Stimulated activated CD4-positive, alpha-beta T cell treated with anti-CD3 and anti-CD28 coated beads, Interleukin-4, amount 100 ng/mL, for 4 hours (primary cell): Measurements from ENCODE around the gene CRACDL.

Experiments
- DNase-seq, 2 experiments: peaks; one replicate each; pipeline ENCODE4 v3.0.0-alpha.2; 2020

The CRACDL gene

DNA sequence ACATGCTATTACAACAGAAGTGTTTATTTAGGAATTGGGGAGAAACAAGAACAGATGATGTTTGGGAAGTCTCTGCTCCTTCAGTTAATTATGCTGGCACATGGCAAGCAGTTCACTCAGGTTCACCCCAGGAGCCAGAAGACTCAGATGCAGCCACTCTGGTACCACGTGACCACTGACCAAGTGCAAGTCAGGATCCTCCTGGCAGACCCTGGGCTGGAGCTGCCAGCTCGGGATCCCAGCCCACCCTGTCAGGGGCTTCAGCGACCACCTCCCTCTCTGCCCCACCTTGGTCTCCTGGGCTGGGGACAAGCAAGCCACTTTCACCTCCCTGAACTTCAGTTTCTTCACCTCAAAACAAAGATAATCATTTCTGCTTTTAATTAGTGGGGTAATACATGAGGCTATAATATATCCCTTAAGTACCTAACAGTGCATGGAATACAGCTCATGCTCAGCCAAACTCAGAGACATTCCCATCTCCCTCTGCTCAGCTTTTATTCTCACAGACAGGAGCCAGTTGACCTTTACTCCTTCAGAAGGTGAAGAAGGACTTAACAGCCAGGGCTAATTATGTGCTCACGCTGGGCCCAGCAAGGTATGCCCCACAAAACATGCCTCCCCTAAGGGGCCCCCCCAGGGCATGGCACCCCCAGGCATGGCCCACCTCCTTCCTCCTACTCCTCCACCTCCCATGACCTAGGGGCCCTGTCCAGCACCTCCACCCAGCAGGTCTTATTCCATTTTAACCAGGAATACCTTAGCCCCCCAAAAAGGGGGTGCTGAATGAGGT is 11.8 kb downstream of the CRACDL start:
- no peak for DNase-seq

DNA sequence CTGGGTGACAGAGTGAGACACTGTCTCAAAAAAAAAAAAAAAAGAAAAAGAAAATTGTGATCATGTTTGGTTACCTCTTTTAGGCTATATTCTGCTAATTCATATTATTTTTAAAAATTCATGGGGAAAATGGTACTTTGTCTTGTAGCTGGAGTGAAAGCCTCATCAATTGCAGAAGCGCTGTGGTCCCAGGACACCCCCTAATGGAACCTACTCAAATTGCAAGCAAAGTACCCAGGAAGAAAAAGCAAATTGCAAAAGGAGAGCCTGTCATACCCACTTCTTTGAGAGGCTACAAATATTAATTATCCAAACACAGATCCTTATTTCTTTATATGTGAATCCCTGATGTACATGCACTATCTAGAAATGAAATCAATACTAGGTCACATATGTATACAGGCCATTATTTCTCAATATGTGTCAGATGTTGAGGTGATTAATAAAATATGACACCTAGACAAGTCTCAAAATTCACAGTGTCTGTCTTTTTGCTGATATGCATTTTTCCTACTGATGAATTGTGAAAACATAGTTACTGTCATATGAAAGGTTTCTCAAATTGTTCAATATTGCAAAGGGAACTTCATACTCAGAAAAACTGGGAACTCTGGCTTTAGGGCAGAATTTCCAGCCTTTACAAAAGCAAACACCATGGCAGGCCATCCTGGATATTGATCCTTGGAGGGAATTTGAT is 12.6 kb downstream of the CRACDL start:
- no peak for DNase-seq

DNA sequence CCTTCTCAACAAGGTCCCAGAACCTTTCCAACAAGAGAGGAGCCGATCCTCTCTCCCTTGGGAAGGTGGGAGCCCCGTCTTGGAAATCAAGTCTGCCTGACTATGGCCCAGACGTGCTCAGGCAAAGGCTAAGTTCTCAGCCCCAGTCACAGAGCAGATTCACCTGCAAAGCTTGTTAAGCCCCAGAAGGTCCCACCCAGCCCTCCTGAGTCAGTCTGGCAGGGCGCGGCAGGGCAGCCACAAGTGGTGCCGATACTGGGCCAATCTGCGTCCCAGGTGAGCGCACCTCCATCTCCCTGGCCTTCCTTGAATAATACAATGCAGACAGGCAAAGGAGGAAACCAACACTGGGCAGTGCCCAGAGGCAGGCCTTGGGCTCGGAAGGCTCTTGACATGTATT is 15.0 kb downstream of the CRACDL start:
- DNase-seq: no peak

DNA sequence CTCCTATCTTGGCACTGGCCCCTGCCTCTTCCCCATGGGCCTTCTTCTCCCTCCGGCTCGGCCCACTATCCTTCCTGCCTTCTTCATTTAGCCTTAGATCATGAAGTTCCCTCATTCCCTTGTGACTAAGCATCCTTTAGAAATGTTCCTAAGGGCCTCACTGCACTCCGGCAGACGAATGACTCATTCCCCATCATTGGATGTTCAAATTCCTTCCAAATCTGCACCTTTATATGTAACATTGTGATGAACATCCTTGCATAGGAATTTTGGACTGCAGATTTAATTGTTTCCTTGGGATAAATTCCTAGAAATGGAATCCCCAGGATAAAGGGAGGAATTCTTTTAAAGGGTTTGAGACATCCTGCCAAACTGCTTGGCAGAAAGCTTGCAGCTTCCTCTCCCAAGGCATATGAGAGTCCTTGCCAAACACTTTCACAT is 19.0 kb downstream of the CRACDL start:
- DNase-seq: no peak

DNA sequence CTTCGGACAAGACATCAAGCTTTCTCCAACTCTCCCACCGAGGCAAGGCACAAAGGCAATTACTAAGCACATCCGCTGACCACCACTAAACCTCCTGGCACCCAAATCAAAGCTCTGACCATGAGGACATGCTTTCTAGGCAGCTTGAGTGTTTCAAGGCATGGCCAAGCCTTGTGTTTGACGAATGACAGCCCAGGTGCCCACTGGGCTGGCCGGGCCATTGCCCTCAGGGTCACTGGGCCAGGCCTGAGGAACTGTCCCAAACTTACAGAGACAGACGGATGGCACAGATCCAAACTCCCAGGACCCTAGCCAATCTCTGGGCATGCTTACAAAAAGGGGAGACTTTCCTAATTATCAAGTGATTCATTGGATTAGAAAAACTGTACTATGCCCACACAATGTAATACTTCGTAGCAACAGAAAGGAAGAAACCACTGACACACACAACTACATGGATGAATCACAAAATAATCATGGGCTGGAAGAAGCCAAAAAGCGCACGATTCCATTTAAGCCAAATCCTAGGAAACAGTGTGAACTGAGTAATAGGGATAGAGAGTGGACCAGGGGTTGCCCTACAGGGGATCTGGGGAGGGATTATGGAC is 20.2 kb downstream of the CRACDL start:
- no peak for DNase-seq

GRCh38 chr2:98914713-98915580 is 21.1 kb downstream of the CRACDL start:
- DNase-seq: no peak

DNA sequence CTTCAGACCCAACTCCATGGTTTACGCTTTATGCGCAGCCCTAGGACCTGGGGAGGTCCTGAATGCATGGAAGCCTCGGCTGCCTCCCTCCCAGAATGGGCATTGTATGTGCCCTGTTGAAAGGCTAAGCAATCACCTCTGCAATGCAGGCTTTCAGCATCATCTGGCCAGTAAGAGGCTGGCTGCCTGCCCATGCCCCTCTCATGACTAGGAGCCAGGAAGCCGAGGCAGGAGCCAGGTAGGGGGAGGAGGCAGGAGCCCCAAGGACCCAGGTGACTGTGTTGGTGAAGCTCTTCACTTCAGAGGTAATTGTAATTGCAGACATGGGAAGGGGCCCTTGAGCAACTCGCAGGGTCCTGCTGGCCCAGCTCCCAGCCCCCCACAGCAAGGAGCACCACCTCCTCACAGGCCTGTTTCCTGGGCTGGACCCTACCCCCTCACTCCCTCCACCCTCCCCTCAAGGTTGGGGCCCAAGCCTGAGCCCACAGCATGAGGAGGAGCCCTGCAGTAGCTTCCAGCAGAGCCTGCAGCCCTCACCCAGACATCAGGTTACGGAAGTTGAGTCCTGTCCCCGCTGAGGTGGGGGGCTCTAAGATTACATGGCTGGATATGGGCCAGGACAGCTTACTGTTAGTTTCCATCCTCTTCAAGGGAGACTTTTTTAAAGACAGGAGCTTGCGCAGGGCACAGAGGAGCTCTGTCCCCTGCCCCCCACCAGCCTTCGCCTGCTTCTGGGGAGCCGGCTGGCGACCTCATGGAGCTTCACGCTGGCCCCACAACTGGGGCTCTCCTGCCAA is 21.9 kb downstream of the CRACDL start:
- DNase-seq: no peak

DNA sequence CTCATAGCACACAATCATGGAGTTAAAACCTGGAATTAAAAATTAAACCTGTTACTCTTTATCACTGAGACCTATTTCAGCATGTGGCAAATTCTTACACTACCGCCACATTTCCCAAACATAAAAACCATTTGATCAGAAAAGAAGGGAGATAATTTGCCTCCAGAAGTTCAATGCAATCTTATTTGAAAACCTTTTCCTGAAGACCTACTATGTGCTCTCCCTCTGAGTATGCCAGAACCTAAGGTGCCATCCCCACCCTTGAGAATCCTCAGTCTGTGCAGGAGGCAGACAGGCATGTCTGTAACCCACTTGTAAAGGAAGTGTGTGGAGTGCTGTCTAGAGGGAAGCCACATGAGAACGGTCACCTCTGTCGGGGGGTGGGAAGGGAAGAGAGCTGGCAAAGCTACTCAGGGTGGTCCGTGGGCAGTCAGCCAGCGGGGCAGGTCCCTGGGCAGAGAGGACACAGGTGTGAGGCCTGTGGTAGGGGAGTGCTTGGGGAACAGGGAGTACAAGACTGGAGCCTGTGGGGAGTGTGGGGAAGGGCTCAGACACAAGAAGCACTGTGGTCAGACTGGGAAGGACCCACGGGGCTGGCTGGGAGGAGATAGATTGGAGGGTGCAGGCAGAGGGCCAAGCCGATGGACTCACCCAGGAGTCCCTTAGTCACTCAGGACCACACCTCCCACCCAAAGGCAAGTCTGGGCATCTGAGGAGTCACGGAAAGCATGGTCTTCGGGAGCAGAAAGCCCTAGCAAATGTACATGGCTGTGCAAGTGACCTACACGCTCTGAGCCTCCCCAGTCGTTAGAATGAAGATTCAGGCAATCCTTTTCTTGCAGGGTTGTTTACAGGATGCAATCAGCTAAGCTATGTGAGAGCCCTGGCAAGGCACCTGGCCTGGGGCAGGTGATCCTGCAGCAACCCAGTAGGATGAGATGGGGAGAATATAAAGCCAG is 22.8 kb downstream of the CRACDL start:
- DNase-seq: no peak

DNA sequence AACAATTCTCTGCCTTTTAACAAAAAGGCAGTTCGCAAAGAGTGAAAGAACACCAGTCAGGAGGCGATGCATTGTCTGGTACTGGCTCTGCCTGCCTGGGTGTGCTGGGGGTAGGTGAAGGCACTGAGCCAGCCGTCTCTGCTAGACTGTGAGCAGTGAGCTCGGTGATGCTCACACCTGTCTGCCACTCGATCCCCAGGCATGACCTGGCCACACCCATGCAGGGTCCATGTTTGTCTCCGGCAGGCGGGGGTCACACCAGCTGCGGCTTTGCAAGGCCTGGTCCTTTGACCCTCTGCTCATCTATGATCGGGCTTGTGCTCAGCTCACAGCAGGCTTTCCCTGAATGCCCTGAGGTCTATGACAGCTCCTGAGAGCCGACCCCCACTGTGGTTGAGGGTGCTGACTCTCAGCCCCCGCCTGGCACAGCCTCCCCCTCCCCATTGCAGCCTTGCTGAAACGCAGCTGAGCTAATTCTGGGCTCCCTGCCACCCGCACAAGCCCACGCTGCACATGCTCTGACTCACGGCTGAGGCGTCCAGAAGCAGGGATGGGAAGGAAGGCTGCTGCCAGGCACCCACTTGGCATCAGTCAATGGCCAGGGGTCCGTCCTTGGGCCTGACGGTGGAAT is 23.7 kb downstream of the CRACDL start:
- DNase-seq: no peak

DNA sequence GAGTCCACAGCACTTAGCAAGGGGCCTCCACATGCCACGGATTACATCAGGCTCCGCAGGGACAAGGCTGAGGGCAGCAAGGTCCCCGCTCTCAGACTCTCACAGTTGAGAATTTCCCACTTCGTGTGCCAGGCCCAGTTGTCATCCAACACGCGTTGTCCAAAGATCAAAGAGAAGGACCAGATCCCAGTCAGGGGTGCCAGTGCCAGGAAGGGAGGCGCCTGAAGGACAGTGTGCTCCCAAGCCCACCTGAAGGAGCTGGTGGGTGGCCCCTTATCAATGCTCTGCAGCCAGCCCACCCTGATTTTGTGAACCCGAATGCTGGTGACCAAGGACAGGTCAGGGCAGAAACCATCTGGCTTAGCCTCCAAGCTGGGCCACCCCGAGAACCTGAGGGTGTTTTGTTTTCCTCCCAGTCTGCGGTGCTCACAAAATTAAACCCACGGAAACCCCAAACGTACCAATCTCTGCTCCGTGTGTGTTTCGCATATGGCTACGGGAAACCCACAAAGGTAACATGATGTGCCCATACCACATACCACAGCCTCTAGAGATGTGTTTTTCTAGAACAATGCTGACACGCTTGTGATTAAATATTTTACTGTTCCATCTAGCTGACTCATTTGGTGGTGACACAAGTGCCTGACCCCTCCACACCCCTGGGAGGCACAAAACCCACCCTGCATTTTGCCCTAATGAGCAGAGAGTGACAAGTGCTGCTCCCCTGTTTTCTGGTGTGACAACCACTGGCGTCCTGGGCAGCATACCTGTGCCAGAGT is 24.5 kb downstream of the CRACDL start:
- DNase-seq: no peak

- DNase-seq: no peak
Measured at GRCh38 chr2:98911126-98911375, 25.0 kb downstream of the CRACDL start.

- DNase-seq: no peak
Measured at GRCh38 chr2:98910349-98911125, 25.5 kb downstream of the CRACDL start.

- DNase-seq: no peak
Measured at GRCh38 chr2:98909317-98910211, 26.5 kb downstream of the CRACDL start.

- no peak for DNase-seq
Measured at GRCh38 chr2:98908931-98909316, 27.1 kb downstream of the CRACDL start.

GRCh38 chr2:98907966-98908905 is 27.8 kb downstream of the CRACDL start:
- no peak for DNase-seq

DNA sequence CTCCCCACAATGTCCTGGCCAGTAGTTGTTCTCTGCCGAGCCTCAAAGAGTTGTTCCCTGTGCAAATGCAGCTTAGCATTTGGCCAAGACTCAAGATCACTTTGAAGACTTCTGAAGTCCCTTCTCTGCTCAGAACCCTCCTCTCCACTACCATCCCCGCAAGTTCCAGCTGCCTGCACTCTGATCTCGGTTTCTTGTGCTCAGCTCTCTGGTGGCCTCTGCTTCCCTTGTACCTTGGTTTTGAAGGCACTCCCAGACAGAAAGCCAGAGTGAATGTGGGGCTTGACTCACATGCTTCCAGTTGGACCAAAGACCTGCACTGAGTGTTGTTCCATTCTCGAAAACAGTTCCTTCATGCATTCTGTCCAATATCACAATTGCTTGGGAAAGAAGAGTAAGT is 28.6 kb downstream of the CRACDL start:
- DNase-seq: no peak
